HepG2 (cell line): ENCODE data around the gene IQCH. TPM values are rescaled to one million over a fixed set of nuclear protein-coding genes. Genes with fewer than 3 reads are reported as not detected.
A peak's percentile ranks its signal among the peaks of the same experiment; 100 is the strongest.

Experiments
- BRD4 ChIP-seq: sonication (generic); formaldehyde crosslinking; IDR thresholded peaks from 2 replicates; pipeline ENCODE4 v1.4.0; 2020; ENCODE audit warnings: missing genetic modification reagents
- CAMTA2 ChIP-seq: sonication (generic); formaldehyde crosslinking; IDR thresholded peaks from 2 replicates; pipeline ENCODE4 v1.4.0; 2020; ENCODE audit warnings: mild to moderate bottlenecking, missing genetic modification reagents, borderline replicate concordance
- CBX1 ChIP-seq: IDR thresholded peaks from one replicate; pipeline ENCODE4 v1.6.1; 2016; ENCODE audit warnings: antibody characterized with exemption, low read depth
- ELF4 ChIP-seq: sonication (generic); formaldehyde crosslinking; IDR thresholded peaks from 2 replicates; pipeline ENCODE4 v1.5.0; 2020; ENCODE audit warnings: missing genetic modification reagents, mild to moderate bottlenecking, moderate library complexity, borderline replicate concordance
- GFI1 ChIP-seq: sonication (generic); formaldehyde crosslinking; IDR thresholded peaks from 2 replicates; pipeline ENCODE4 v1.5.0; 2020; ENCODE audit warnings: missing genetic modification reagents, mild to moderate bottlenecking, borderline replicate concordance
- NCOR1 ChIP-seq: fragments of 200-600 bp; sonication (generic); IDR thresholded peaks from 2 replicates; pipeline ENCODE4 v1.7.0; 2017; ENCODE audit warnings: antibody characterized with exemption, low read length, borderline replicate concordance
- NPAS2 ChIP-seq: sonication (generic); formaldehyde crosslinking; IDR thresholded peaks from 2 replicates; pipeline ENCODE4 v1.8.0; 2022; ENCODE audit warnings: mild to moderate bottlenecking, missing genetic modification reagents, borderline replicate concordance
- RXRA ChIP-seq: sonication (generic); formaldehyde crosslinking; IDR thresholded peaks from 2 replicates; pipeline ENCODE4 v1.5.1; 2020; ENCODE audit warnings: missing genetic modification reagents
- SIX4 ChIP-seq: sonication (generic); formaldehyde crosslinking; IDR thresholded peaks from 2 replicates; pipeline ENCODE4 v1.4.0; 2020; ENCODE audit warnings: missing genetic modification reagents
- SMAD9 ChIP-seq: sonication (generic); formaldehyde crosslinking; IDR thresholded peaks from 2 replicates; pipeline ENCODE4 v1.5.1; 2020; ENCODE audit warnings: mild to moderate bottlenecking, missing genetic modification reagents
- SRSF1 ChIP-seq: fragments of 200-400 bp; formaldehyde crosslinking; optimal IDR thresholded peaks from 2 replicates; pipeline ENCODE3; 2017; ENCODE audit warnings: mild to moderate bottlenecking, low read depth, low read length, moderate library complexity
- TAF15 ChIP-seq: fragments of 200-400 bp; formaldehyde crosslinking; IDR thresholded peaks from one replicate; pipeline ENCODE4 v1.6.1; 2018; ENCODE audit warnings: mild to moderate bottlenecking, low read depth, low read length; ENCODE audit not compliant: poor library complexity, severe bottlenecking
- ZBTB38 ChIP-seq: sonication (generic); formaldehyde crosslinking; IDR thresholded peaks from 2 replicates; pipeline ENCODE4 v1.5.1; 2020; ENCODE audit warnings: mild to moderate bottlenecking, missing genetic modification reagents
- ZFP36L2 ChIP-seq: sonication (generic); formaldehyde crosslinking; IDR thresholded peaks from 2 replicates; pipeline ENCODE4 v1.4.0; 2020; ENCODE audit warnings: missing genetic modification reagents
- ZFP62 ChIP-seq: sonication (generic); formaldehyde crosslinking; IDR thresholded peaks from 2 replicates; pipeline ENCODE4 v1.4.0; 2020; ENCODE audit warnings: missing genetic modification reagents
- ZIK1 ChIP-seq: sonication (generic); formaldehyde crosslinking; IDR thresholded peaks from 2 replicates; pipeline ENCODE4 v1.5.0; 2020; ENCODE audit warnings: mild to moderate bottlenecking, low read depth, missing genetic modification reagents, borderline replicate concordance
- ZNF264 ChIP-seq: sonication (generic); formaldehyde crosslinking; IDR thresholded peaks from 2 replicates; pipeline ENCODE4 v1.4.0; 2020; ENCODE audit warnings: missing genetic modification reagents
- ZNF333 ChIP-seq: sonication (generic); formaldehyde crosslinking; IDR thresholded peaks from 2 replicates; pipeline ENCODE4 v1.4.0; 2020; ENCODE audit warnings: mild to moderate bottlenecking, missing genetic modification reagents, borderline replicate concordance
- ZNF432 ChIP-seq: sonication (generic); formaldehyde crosslinking; IDR thresholded peaks from 2 replicates; pipeline ENCODE4 v1.5.0; 2020; ENCODE audit warnings: missing genetic modification reagents, mild to moderate bottlenecking, borderline replicate concordance
- ZNF567 ChIP-seq: sonication (generic); formaldehyde crosslinking; IDR thresholded peaks from 2 replicates; pipeline ENCODE4 v1.8.1; 2023; ENCODE audit warnings: mild to moderate bottlenecking, missing genetic modification reagents, borderline replicate concordance
- ZNF766 ChIP-seq: sonication (generic); formaldehyde crosslinking; IDR thresholded peaks from 2 replicates; pipeline ENCODE4 v1.5.0; 2020; ENCODE audit warnings: missing genetic modification reagents, borderline replicate concordance
- ZNF777 ChIP-seq: sonication (generic); formaldehyde crosslinking; IDR thresholded peaks from 2 replicates; pipeline ENCODE4 v1.4.0; 2020; ENCODE audit warnings: missing genetic modification reagents
- ZNF878 ChIP-seq: sonication (generic); formaldehyde crosslinking; IDR thresholded peaks from 2 replicates; pipeline ENCODE4 v1.8.1; 2023; ENCODE audit warnings: mild to moderate bottlenecking, missing genetic modification reagents, moderate library complexity
- ZSCAN29 ChIP-seq: sonication (generic); formaldehyde crosslinking; conservative IDR thresholded peaks from 2 replicates; pipeline ENCODE4 v1.4.0; 2020; ENCODE audit warnings: mild to moderate bottlenecking, missing genetic modification reagents
- ZSCAN5A ChIP-seq: sonication (generic); formaldehyde crosslinking; IDR thresholded peaks from 2 replicates; pipeline ENCODE4 v1.8.0; 2022; ENCODE audit warnings: mild to moderate bottlenecking, missing genetic modification reagents, borderline replicate concordance
- polyA plus RNA-seq, 8 experiments: library from polyadenylated mRNA; depleted of rRNA in 3 of 8; stranded (reverse) in 7 of 8; unstranded in 1 of 8; fragments of >200 nt; fragmentation: Illumina TruSeq in 4 of 8; extraction: Trizol in 4 of 8; gene quantifications; 2 replicates each; pipeline versions ENCODE4 v1.2.1 to v1.2.3, GENCODE V29; 2011 to 2016; ENCODE audit warnings: low read depth in 4 of 8, missing spikeins in 1 of 8, mixed read lengths in 1 of 8; ENCODE audit not compliant: insufficient read depth in 1 of 8
- total RNA-seq, 5 experiments: library from RNA; depleted of rRNA; stranded (reverse); fragments of >200 nt; fragmentation: Illumina TruSeq; extraction: Trizol; gene quantifications; 2 replicates each; pipeline ENCODE4 v1.2.3, GENCODE V29; 2016; ENCODE audit warnings: low read depth in 1 of 5
- TF ChIP-seq, protein P1 (sequence below), 2 experiments: sonication (generic) in 1 of 2; formaldehyde crosslinking in 1 of 2; IDR thresholded peaks; 2 replicates each; pipeline versions ENCODE4 v1.5.1 to v1.6.1; 2011 to 2020; ENCODE audit warnings: borderline replicate concordance in 1 of 2, low read depth in 1 of 2, low read length in 1 of 2, mild to moderate bottlenecking in 1 of 2, missing genetic modification reagents in 1 of 2, moderate library complexity in 1 of 2

IQCH gene
- total and polyA plus RNA-seq, 2 of the 13 experiments (the other 11 are each of a cell fraction or from before 2014, with no cell fraction given): 0.16 to 0.55 TPM

DNA sequence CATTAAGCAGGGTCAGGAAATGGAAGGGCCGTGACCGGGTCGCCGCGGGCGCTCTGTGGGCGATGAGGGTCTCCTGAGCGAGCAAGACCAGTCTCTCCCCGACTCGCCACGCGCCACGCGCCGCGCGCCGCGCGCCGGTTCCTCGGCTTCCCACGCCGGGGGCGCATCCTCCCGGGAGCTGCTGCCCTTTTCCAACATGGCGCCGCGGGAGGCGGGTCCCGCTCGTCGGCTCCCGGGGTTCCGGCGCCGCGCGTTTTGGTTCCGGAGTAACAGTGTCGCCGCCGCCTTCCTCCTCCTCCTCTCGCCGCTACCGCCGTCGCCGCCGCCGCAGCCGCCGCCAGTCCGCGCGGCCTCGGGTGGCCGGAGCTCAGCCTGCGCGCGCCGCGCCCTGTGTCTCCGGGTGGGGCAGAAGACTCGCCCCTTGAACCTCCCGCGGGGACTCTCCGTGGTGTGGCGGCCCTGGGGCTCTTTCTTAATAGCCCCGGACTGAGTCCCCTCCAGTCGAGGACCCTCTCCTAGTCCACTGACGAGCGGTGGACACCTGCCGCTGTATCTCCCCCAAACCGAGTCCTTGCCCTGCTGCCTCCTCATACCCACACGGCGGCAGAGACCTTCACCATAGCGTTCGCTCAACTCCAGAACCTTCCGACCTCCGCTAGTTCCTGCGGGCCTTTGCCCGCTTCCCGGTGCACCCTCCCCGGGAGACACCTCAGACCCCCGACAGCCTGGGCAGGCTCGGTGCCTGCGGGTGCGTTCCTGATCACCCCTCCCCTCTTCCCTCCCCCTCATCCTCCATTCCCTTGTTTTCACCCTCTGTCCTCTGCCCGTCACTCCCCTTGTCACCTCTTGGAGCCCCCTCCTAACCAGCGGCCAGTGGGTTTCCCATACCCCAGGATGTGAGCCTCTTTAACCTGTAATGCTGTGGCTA lies 288.1 kb downstream of the IQCH start, which contains the start of gene MAP2K5 (continued):
- TF ChIP-seq ZFP62 (CRISPR knock-in tag): 0 out of 2 replicates have a peak, but pooled peaks have one; percentile 34
- TF ChIP-seq ZSCAN29 (CRISPR knock-in tag): 0 out of 2 replicates have a peak, but pooled peaks have one; percentile 44
- TF ChIP-seq ELF4 (CRISPR knock-in tag): no peak
- no peak for TF ChIP-seq CBX1
- peak; percentile 38 for TF ChIP-seq SRSF1
- no peak for TF ChIP-seq NCOR1
- no peak for TF ChIP-seq GFI1
- TF ChIP-seq ZNF333 (CRISPR knock-in tag): peak; percentile 41; the same call in 1 of the 2 replicates
- no peak for TF ChIP-seq ZNF878 (CRISPR knock-in tag)
- no peak for TF ChIP-seq RXRA
- TF ChIP-seq ZIK1 (CRISPR knock-in tag): no peak
- TF ChIP-seq CAMTA2 (CRISPR knock-in tag): 0 out of 2 replicates have a peak, but pooled peaks have one; percentile 25
- TF ChIP-seq ZBTB38: peak; percentile 26; the same call in 1 of the 2 replicates
- no peak for TF ChIP-seq SMAD9 (CRISPR knock-in tag)
- TF ChIP-seq ZNF766 (CRISPR knock-in tag): 0 out of 2 replicates have a peak, but pooled peaks have one; percentile 25
- no peak for TF ChIP-seq TAF15
- no peak for TF ChIP-seq ZNF567
- TF ChIP-seq NPAS2: no peak
- TF ChIP-seq, protein P1, sequence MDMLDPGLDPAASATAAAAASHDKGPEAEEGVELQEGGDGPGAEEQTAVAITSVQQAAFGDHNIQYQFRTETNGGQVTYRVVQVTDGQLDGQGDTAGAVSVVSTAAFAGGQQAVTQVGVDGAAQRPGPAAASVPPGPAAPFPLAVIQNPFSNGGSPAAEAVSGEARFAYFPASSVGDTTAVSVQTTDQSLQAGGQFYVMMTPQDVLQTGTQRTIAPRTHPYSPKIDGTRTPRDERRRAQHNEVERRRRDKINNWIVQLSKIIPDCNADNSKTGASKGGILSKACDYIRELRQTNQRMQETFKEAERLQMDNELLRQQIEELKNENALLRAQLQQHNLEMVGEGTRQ (IDR thresholded peaks at IDR 0.05; ENCODE audit: low read depth, low read length): no peak
- TF ChIP-seq, protein P1 (CRISPR knock-in tag; IDR thresholded peaks at IDR 0.05; ENCODE audit: borderline replicate concordance): no peak
- no peak; the same call in 1 of the 2 replicates for TF ChIP-seq ZNF264 (CRISPR knock-in tag)
- TF ChIP-seq BRD4 (CRISPR knock-in tag): no peak
- no peak for TF ChIP-seq SIX4 (CRISPR knock-in tag)
- no peak for TF ChIP-seq ZSCAN5A
- TF ChIP-seq ZNF777 (CRISPR knock-in tag): peak; percentile 69
- no peak for TF ChIP-seq ZNF432
- no peak for TF ChIP-seq ZFP36L2
